SKM-1 treated with dmso at 0.1 percent for 144 hours (cell line): Measurements from ENCODE around the gene FANCL.
"Not testable (repeated sequence)": the region's sequence is repeated elsewhere in the genome, so short reads cannot be mapped to it uniquely, and the experiment has no call there.

Experiments
- DNase-seq: peaks from one replicate; lab custom pipeline; 2025; ENCODE audit not compliant: unreplicated experiment; lab: John Stamatoyannopoulos, UW

The FANCL gene

GRCh38 chr2:58240670-58241545 is at the start of gene FANCL:
TSS of gene FANCL (minus strand) at chr2:58241325. CDS start at chr2:58241313, 12 bp downstream.
- DNase-seq = peak; percentile 75

- no peak for DNase-seq
Observed at GRCh38 chr2:58289029-58289428, 47.9 kb upstream of the FANCL start.

GRCh38 chr2:58283931-58284330 is 42.8 kb upstream of the FANCL start:
- DNase-seq = no peak

- DNase-seq = not testable (repeated sequence)
Observed at GRCh38 chr2:58275144-58275543, 34.0 kb upstream of the FANCL start.

GRCh38 chr2:58271826-58272225 is 30.7 kb upstream of the FANCL start:
- DNase-seq = no peak

- DNase-seq = no peak
Observed at GRCh38 chr2:58268685-58269084, 27.6 kb upstream of the FANCL start.

- no peak for DNase-seq
Observed at GRCh38 chr2:58266211-58266610, 25.1 kb upstream of the FANCL start.

GRCh38 chr2:58261209-58261608 is 20.1 kb upstream of the FANCL start:
- DNase-seq = no peak

- not testable (repeated sequence) for DNase-seq
Observed at GRCh38 chr2:58258456-58258855, 17.3 kb upstream of the FANCL start.

- not testable (repeated sequence) for DNase-seq
Observed at GRCh38 chr2:58251331-58252201, 10.4 kb upstream of the FANCL start.

GRCh38 chr2:58241546-58241864 is 380 bp upstream of the FANCL start:
- no peak for DNase-seq

GRCh38 chr2:58239243-58239925 is 1.7 kb downstream of the FANCL start:
- no peak for DNase-seq

- DNase-seq = no peak
Observed at GRCh38 chr2:58237741-58238140, 3.4 kb downstream of the FANCL start.

GRCh38 chr2:58235984-58236383 is 5.1 kb downstream of the FANCL start:
- no peak for DNase-seq

- DNase-seq = no peak
Observed at GRCh38 chr2:58235170-58235569, 6.0 kb downstream of the FANCL start.

GRCh38 chr2:58228299-58228698 is 12.8 kb downstream of the FANCL start:
- DNase-seq = no peak

- no peak for DNase-seq
Observed at GRCh38 chr2:58227171-58227917, 13.8 kb downstream of the FANCL start.

- DNase-seq = no peak
Observed at GRCh38 chr2:58221909-58222308, 19.2 kb downstream of the FANCL start.

GRCh38 chr2:58215429-58215828 is 25.7 kb downstream of the FANCL start:
- DNase-seq = no peak

GRCh38 chr2:58210951-58211568 is 30.1 kb downstream of the FANCL start:
- not testable (repeated sequence) for DNase-seq
